Colonic mucosa (tissue), 4 donors: ENCODE measurements around the gene ANAPC2. TPM values are rescaled to one million over a fixed set of nuclear protein-coding genes. Genes with fewer than 3 reads are reported as not detected.

Experiments
- DNase-seq: peaks from one replicate; pipeline ENCODE4 v3.0.0-alpha.2; 2020
- H3K27ac ChIP-seq: fragments of 200-600 bp; one replicate; pipeline ENCODE4 v1.8.0; 2021
- H3K27me3 ChIP-seq: fragments of 200-600 bp; one replicate; pipeline ENCODE4 v1.8.0; 2021
- H3K36me3 ChIP-seq: fragments of 200-600 bp; one replicate; pipeline ENCODE4 v1.8.0; 2021
- H3K4me1 ChIP-seq: fragments of 200-600 bp; one replicate; pipeline ENCODE4 v1.8.0; 2021; ENCODE audit warnings: mild to moderate bottlenecking
- H3K4me3 ChIP-seq: fragments of 200-600 bp; one replicate; pipeline ENCODE4 v1.8.0; 2021
- H3K9ac ChIP-seq, 2 donors: one replicate each; pipeline ENCODE4 v1.7.0; 2013; ENCODE audit warnings: control low read depth in 2 of 2, low read depth in 2 of 2, low read length in 2 of 2
- H3K9me3 ChIP-seq: fragments of 200-600 bp; one replicate; pipeline ENCODE4 v1.8.0; 2021
- CTCF ChIP-seq: fragments of 200-600 bp; IDR thresholded peaks from one replicate; pipeline ENCODE4 v1.8.0; 2022; ENCODE audit warnings: antibody characterized with exemption, mild to moderate bottlenecking
- intact Hi-C: fragments of 100-400 bp; cut with DNase I; formaldehyde crosslinking; loops from one replicate; pipeline ENCODE4 v1.14.1; 2022
- total RNA-seq, 2 donors: library from RNA; stranded (reverse); fragmentation: NEBNext Ultra II Directional in 1 of 2; extraction: Animal tissue kit (Norgen Biotek cat#: 25700) in 1 of 2; gene quantifications; one replicate each; pipeline ENCODE4 v1.2.1, GENCODE V29; 2021
- donor health status: healthy.
- donor health status: DM: no; HTN: no; CAD: no.
- donor health status: DM: no; HTN: no; CAD: no.

Gene ANAPC2
- total RNA-seq, 2 donors from 2014 or later, result 33.8 to 67.8 TPM

- Histone ChIP-seq H3K27ac (no peak overlapping the region), H3K4me1 (no peaks in the 10 kb centered on the region), H3K36me3 (no peaks in the 10 kb centered on the region), H3K9me3 (no peaks in the 10 kb centered on the region), H3K27me3 (peaks cover 48% of the 10 kb centered on the region), H3K4me3 (no peak overlapping the region), H3K9ac (no peak overlapping the region)
- intact Hi-C loops, result no loop called here
- TF ChIP-seq CTCF, result no peak
- no peak for DNase-seq
These were observed 47.1 kb downstream of the ANAPC2 start for GRCh38 chr9:137141050-137141810.

GRCh38 chr9:137140151-137141012 is 48.0 kb downstream of the ANAPC2 start:
- Histone ChIP-seq H3K9ac (no peak overlapping the region), H3K4me1 (no peaks in the 10 kb centered on the region), H3K9me3 (no peaks in the 10 kb centered on the region), H3K27ac (no peak overlapping the region), H3K36me3 (no peaks in the 10 kb centered on the region), H3K27me3 (peaks cover 54% of the 10 kb centered on the region), H3K4me3 (no peak overlapping the region)
- DNase-seq, result no peak
- intact Hi-C loops, result no loop called here
- no peak for TF ChIP-seq CTCF

GRCh38 chr9:137139468-137140150 is 48.8 kb downstream of the ANAPC2 start:
- DNase-seq, result no peak
- no peak for TF ChIP-seq CTCF
- no peak overlapping the region for H3K9ac ChIP-seq
- H3K4me3 ChIP-seq, result no peak overlapping the region
- peaks cover 54% of the 10 kb centered on the region for H3K27me3 ChIP-seq
- no peaks in the 10 kb centered on the region for H3K36me3 ChIP-seq
- H3K9me3 ChIP-seq, result no peaks in the 10 kb centered on the region
- H3K27ac ChIP-seq, result no peak overlapping the region
- H3K4me1 ChIP-seq, result no peaks in the 10 kb centered on the region
- intact Hi-C loops, result no loop called here

- no peak within 1 kb of the TSS for H3K9ac ChIP-seq
- intact Hi-C loops, result no loop called here
- peaks cover 54% of the 10 kb centered on the region for H3K27me3 ChIP-seq
- H3K4me1 ChIP-seq, result no peaks in the 10 kb centered on the region
- no peak for TF ChIP-seq CTCF
- no peaks in the 10 kb centered on the region for H3K36me3 ChIP-seq
- no peak within 1 kb of the TSS for H3K27ac ChIP-seq
- DNase-seq, result no peak
- no peaks in the 10 kb centered on the region for H3K9me3 ChIP-seq
- no peak within 1 kb of the TSS for H3K4me3 ChIP-seq
These were observed 49.5 kb downstream of the ANAPC2 start, which contains the start of gene GRIN1 for GRCh38 chr9:137138722-137139467. Gene GRIN1, plus strand, starts transcription at chr9:137139154. Its CDS starts 333 bp downstream, at chr9:137139487.
